Measurements from ENCODE around the gene ABCC4. TPM values are rescaled to one million over a fixed set of nuclear protein-coding genes. Genes with fewer than 3 reads are reported as not detected.
A peak's percentile ranks its signal among the peaks of the same experiment; 100 is the strongest.
"Not testable (repeated sequence)": the region's sequence is repeated elsewhere in the genome, so short reads cannot be mapped to it uniquely, and the experiment has no call there.

The ABCC4 gene
- total RNA-seq, 6 experiments from 2014 or later: 1.1 to 4.9 (median 3.8) TPM

GRCh38 chr13:95269756-95270155, 31.5 kb downstream of the ABCC4 start:
- no peak for TF ChIP-seq POLR2A (IDR thresholded peaks at IDR 0.05)
- TF ChIP-seq CTCF (IDR thresholded peaks at IDR 0.05): no peak
- intact Hi-C loops (cut with DNase I): no loop called here
- Histone ChIP-seq H3K27ac (no peak overlapping the region), H3K4me1 (peaks cover 0 to 5% (median 0%) of the 10 kb centered on the region in 4 donors), H3K9me3 (no peaks in the 10 kb centered on the region), H3K36me3 (no peaks in the 10 kb centered on the region), H3K4me3 (no peak overlapping the region), H3K27me3 (no peaks in the 10 kb centered on the region)
- DNase-seq (no peak), ATAC-seq (no peak)
- WGBS (ENCODE audit: insufficient coverage, low coverage, low lambda C conversion rate, missing lambda C conversion rate): 88% methylated on average over 3 of the region's 3 CpGs

DNA sequence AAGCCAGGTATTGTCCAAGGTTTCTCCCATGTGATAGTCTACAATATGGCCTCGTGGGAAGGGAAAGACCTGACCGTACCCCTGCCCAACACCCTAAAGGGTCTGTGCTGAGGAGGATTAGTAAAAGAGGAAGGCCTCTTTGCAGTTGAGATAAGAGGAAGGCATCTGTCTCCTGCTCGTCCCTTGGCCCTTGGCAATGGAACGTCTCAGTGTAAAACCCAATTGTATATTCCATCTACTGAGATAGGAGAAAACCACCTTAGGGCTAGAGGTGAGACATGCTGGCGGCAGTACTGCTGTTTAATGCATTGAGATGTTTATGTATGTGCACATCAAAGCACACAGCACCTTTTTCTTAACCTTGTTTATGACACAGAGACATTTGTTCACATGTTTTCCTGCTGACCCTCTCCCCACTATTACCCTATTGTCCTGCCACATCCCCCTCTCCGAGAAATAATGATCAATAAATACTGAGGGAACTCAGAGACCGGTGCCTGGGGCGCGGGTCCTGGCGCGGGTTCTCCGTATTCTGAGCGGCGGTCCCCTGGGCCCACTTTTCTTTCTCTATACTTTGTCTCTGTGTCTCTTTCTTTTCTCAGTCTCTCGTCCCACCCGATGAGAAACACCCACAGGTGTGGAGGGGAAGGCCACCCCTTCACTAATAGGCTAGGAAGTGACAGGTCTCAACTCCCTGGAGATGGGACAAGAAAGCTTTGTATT, 32.7 kb downstream of the ABCC4 start:
- H3K36me3 ChIP-seq; DNase-seq; intact Hi-C loops (cut with DNase I); H3K4me1 ChIP-seq; H3K27ac ChIP-seq; H3K4me3 ChIP-seq; ATAC-seq; H3K9me3 ChIP-seq; H3K27me3 ChIP-seq: not testable (repeated sequence)
- WGBS (ENCODE audit: insufficient coverage, low coverage, low lambda C conversion rate, missing lambda C conversion rate): 99% methylated on average over 9 of the region's 16 CpGs

DNA sequence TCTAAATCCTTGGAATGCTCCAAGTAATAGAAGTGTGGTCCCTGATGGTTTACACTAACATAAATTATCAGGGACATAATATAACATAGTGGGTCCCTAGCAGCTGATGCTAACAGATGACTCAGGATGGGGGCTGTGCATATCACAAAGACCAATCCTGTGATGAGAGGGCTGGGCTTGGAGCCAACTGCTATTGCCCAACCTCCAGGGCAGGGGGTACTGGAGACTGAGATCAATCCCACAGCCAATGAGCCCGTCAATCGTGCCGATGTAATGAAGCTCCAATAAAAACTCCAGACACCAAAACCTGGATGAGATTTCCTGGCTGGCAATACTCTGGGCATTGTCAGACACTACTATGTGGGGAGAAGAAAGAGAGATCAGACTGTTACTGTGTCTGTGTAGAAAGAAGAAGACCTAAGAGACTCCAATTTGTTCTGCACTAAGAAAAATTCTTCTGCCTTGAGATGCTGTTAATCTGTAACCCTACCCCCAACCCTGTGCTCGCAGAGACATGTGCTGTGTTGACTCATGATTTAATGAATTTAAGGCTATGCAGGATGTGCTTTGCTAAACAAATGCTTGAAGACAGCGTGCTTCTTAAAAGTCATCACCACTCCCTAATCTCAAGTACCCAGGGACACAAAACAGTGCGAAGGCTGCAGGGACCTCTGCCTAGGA, 33.4 kb downstream of the ABCC4 start:
- WGBS (ENCODE audit: insufficient coverage, low coverage, low lambda C conversion rate, missing lambda C conversion rate): 49% methylated on average over 5 of the region's 6 CpGs
- Histone ChIP-seq H3K27ac (no peak overlapping the region), H3K9me3 (no peaks in the 10 kb centered on the region), H3K27me3 (no peaks in the 10 kb centered on the region), H3K4me1 (no peaks in the 10 kb centered on the region), H3K36me3 (no peaks in the 10 kb centered on the region), H3K4me3 (no peak overlapping the region)
- ATAC-seq (peak in 2 of 4 donors; percentile 41 to 71), DNase-seq (peak in 1 of 3 donors; percentile 52)
- TF ChIP-seq CTCF (IDR thresholded peaks at IDR 0.05): no peak
- TF ChIP-seq POLR2A (IDR thresholded peaks at IDR 0.05): no peak
- intact Hi-C loops (cut with DNase I): no loop called here

- Histone ChIP-seq H3K27me3 (no peaks in the 10 kb centered on the region), H3K27ac (no peak overlapping the region), H3K36me3 (no peaks in the 10 kb centered on the region), H3K4me3 (no peak overlapping the region), H3K9me3 (no peaks in the 10 kb centered on the region), H3K4me1 (no peaks in the 10 kb centered on the region)
- no peak for ATAC-seq
- TF ChIP-seq POLR2A (IDR thresholded peaks at IDR 0.05): no peak
- no peak for TF ChIP-seq CTCF (IDR thresholded peaks at IDR 0.05)
- 79% methylated on average over 3 of the region's 3 CpGs for WGBS (ENCODE audit: insufficient coverage, low coverage, low lambda C conversion rate, missing lambda C conversion rate)
- intact Hi-C loops (cut with DNase I): no loop called here
- DNase-seq: no peak
Observed at GRCh38 chr13:95264225-95264624, 37.0 kb downstream of the ABCC4 start.

- Histone ChIP-seq H3K27me3 (no peaks in the 10 kb centered on the region), H3K4me1 (no peaks in the 10 kb centered on the region), H3K9me3 (no peaks in the 10 kb centered on the region), H3K36me3 (no peaks in the 10 kb centered on the region), H3K27ac (no peak overlapping the region), H3K4me3 (no peak overlapping the region)
- WGBS (ENCODE audit: insufficient coverage, low coverage, low lambda C conversion rate, missing lambda C conversion rate): 88% methylated on average over 7 of the region's 9 CpGs
- DNase-seq: no peak
- TF ChIP-seq POLR2A (IDR thresholded peaks at IDR 0.05): no peak
- no peak for TF ChIP-seq CTCF (IDR thresholded peaks at IDR 0.05)
- no peak for ATAC-seq
- intact Hi-C loops (cut with DNase I): no loop called here
Observed at GRCh38 chr13:95262837-95263384, 38.3 kb downstream of the ABCC4 start.
